GM21528 (cell line): ENCODE results near the gene RNF40.
"Not testable (repeated sequence)": the region's sequence is repeated elsewhere in the genome, so short reads cannot be mapped to it uniquely, and the experiment has no call there.

Experiments
- ATAC-seq: cut with Tn5 transposase; IDR thresholded peaks from one replicate; pipeline ENCODE4 v1.9.1; 2021; ENCODE audit warnings: mild to moderate bottlenecking, moderate library complexity; ENCODE audit not compliant: unreplicated experiment, low FRiP score

The RNF40 gene

DNA sequence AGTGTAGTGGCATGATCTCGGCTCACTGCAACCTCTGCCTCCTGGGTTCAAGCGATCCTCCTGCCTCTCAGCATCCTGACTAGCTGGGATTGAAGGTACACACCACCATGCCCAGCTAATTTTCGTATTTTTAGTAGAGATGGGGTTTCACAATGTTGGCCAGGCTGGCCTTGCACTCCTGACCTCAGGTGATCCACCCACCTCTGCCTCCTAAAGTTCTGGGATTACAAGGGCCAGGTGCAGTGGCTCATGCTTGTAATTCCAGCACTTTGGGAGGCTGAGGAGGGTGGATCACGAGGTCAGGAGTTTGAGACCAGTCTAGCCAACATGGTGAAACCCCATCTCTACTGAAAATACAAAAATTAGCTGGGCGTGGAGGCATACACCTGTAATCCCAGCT lies 47.6 kb downstream of the RNF40 start:
- not testable (repeated sequence) for ATAC-seq

DNA sequence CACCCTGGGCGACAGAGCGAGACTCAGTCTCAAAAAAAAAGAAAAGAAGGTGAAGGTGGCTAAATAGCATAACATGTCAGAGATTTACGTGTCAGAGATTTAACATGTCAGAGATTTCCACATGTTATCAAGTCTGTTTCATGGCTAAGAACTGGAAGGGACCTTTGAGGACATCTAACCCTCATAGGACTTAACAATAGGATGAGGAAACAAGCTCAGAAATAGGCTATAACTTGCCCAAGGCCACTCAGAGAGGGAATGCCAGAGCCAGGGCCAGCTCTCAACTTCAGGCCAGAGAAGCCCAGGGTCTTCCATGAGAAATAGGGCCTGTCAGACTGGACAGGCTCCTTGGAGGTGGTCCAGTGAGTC lies 51.7 kb downstream of the RNF40 start:
- ATAC-seq, result peak; percentile 14

DNA sequence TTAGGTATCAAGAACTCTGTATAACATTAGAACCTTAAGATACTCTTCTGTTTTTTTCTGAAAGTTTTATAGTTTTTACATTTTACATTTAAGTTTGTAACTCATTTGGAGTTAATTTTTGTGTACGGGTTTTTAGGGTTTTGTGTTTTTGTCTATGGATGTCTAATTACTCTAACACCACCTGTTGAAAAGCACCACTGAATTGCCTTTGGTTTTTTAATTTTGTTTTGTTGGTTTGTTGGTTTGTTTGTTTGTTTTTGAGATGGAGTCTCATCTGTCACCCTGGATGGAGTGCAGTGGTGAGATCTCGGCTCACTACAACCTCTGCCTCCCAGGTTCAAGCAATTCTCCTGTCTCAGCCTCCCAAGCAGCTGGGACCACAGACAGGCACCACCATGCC lies 54.6 kb downstream of the RNF40 start:
- no peak for ATAC-seq

DNA sequence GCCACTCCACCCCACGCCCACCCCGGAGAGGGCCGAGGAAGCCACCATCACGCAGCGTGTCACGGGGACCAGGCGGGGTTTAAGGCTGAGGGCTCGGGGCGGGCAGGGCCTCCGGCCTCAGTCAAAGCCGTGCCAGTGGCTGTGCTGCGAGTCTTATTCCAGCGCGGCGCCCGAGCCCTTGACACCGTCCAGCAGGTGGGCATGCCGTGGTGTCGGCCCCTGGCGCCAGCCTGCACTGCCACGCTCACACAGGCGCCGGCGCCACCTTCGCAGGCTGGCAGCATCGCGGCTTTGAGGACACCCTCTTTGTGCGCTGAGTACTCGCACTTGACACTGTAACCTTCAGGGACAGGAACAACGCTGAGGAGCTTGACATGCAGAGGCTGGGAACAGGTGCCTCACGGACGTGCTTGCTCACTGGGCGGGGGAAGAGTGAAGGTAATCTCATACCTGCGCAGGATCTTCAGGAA lies 58.9 kb downstream of the RNF40 start:
- ATAC-seq, result no peak

DNA sequence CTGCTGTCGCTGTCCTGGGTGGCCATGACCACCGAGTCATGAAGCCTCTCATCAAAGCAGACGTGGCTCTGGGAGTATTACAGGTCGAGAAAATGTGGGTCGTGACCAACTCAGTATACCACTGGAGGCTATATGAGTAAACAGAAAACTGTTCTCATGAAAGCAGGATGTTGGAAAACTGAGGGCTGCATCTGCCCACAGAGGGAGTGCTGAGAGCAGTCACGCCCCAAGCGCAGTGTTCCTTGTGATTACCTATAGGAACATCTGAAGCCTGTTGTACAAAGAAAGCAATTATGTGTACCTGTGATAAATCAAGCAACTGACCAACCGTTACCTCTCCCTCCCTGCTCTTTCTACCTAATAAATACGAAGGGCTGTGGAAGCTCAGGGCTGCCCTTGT lies 59.3 kb downstream of the RNF40 start:
- not testable (repeated sequence) for ATAC-seq

DNA sequence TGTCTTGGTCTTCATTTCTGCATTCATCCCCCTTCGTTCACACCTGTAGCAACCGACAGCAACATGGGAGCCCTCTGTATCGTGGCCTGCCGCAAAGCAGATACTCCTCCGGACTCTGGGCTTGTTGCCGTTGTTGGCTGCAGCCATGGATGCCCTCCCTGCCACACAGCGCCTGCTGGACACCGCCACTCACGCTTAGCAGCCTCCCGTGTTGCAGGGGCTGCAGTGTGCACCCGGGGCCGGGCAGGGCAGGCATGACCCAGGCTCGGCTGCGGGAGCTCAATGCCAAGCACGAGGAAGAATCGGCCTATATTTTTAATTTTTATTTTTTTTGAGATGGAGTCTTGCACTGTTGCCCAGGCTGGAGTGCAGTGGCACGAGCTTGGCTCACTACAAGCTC lies 59.8 kb downstream of the RNF40 start:
- ATAC-seq, result no peak
